Ovary (tissue), 3 donors: Measurements from ENCODE around the gene MYEF2.

ENCODE experiments used
- CTCF ChIP-seq, 3 donors: fragments of 450-650 bp in 2 of 3; fragments of 200-600 bp in 1 of 3; IDR thresholded peaks; one replicate each; pipeline versions ENCODE4 v1.5.1 to v1.8.0; 2016 to 2022; ENCODE audit warnings: antibody characterized with exemption in 3 of 3, mild to moderate bottlenecking in 1 of 3
- POLR2A ChIP-seq: fragments of 450-650 bp; IDR thresholded peaks from one replicate; pipeline ENCODE4 v1.6.1; 2017; ENCODE audit warnings: antibody characterized with exemption, mild to moderate bottlenecking, moderate library complexity
- donor health status: DM: no; HTN: no; CAD: no.

GRCh38 chr15:48177383-48177765 lies 721 bp downstream of the MYEF2 start:
- TF ChIP-seq CTCF (IDR thresholded peaks at IDR 0.05) (no peak), POLR2A (no peak)
